Smooth muscle cell (in vitro differentiated cells): ENCODE results near the gene DOCK4. TPM values are rescaled to one million over a fixed set of nuclear protein-coding genes. Genes with fewer than 3 reads are reported as not detected.

Experiments
- DNase-seq: peaks from one replicate; lab custom pipeline; 2025; ENCODE audit not compliant: unreplicated experiment; lab: John Stamatoyannopoulos, UW
- H2AFZ ChIP-seq: fragments of 200-600 bp; sonication (generic); 2 replicates; pipeline ENCODE4 v1.6.0; 2016; ENCODE audit warnings: antibody characterized with exemption, low read depth, mild to moderate bottlenecking
- H3F3A ChIP-seq: fragments of 200-600 bp; sonication (generic); 2 replicates; pipeline ENCODE4 v1.6.0; 2017; ENCODE audit warnings: antibody characterized with exemption, low read depth
- H3K27ac ChIP-seq: fragments of 200-600 bp; sonication (generic); 2 replicates; pipeline ENCODE4 v1.5.1; 2016; ENCODE audit warnings: low read depth, mild to moderate bottlenecking
- H3K27me3 ChIP-seq: fragments of 200-600 bp; sonication (generic); 2 replicates; pipeline ENCODE4 v1.6.1; 2016; ENCODE audit warnings: low read depth, mild to moderate bottlenecking
- H3K36me3 ChIP-seq: fragments of 200-600 bp; sonication (generic); 2 replicates; pipeline ENCODE4 v1.5.1; 2016; ENCODE audit warnings: low read depth
- H3K4me1 ChIP-seq: fragments of 200-600 bp; sonication (generic); 2 replicates; pipeline ENCODE4 v1.5.1; 2016; ENCODE audit warnings: low read depth
- H3K4me2 ChIP-seq: fragments of 200-600 bp; sonication (generic); 2 replicates; pipeline ENCODE4 v1.6.0; 2016; ENCODE audit warnings: mild to moderate bottlenecking
- H3K4me3 ChIP-seq: fragments of 200-600 bp; sonication (generic); 2 replicates; pipeline ENCODE4 v1.5.1; 2016; ENCODE audit warnings: mild to moderate bottlenecking
- H3K79me2 ChIP-seq: fragments of 200-600 bp; sonication (generic); 2 replicates; pipeline ENCODE4 v1.6.0; 2016; ENCODE audit warnings: low read depth, mild to moderate bottlenecking
- H3K9ac ChIP-seq: fragments of 200-600 bp; sonication (generic); 2 replicates; pipeline ENCODE4 v1.6.0; 2016; ENCODE audit warnings: low read depth
- H3K9me3 ChIP-seq: fragments of 200-600 bp; sonication (generic); replicated peaks from 2 replicates; pipeline ENCODE4 v1.5.1; 2016; ENCODE audit warnings: low read depth
- H4K20me1 ChIP-seq: fragments of 200-600 bp; sonication (generic); 2 replicates; pipeline ENCODE4 v1.6.0; 2016; ENCODE audit warnings: low read depth
- WGBS: methylation state at CpG from one replicate; pipeline ENCODE4 v1.1.7; 2016; ENCODE audit warnings: low lambda C conversion rate; 5-methylcytosine and 5-hydroxymethylcytosine counted together
- polyA plus RNA-seq: library from polyadenylated mRNA; unstranded; fragments of >200 nt; fragmentation: Nextera tagmentation; extraction: Ambion mirVana; gene quantifications from 2 replicates; pipeline ENCODE4 v1.2.1, GENCODE V29; 2016
- total RNA-seq: library from RNA; depleted of rRNA; stranded (reverse); fragments of >200 nt; gene quantifications from 2 replicates; pipeline ENCODE4 v1.2.3, GENCODE V29; 2014
- TF ChIP-seq, protein P1 (sequence below): fragments of 200-600 bp; sonication (generic); IDR thresholded peaks from 2 replicates; pipeline ENCODE4 v1.5.1; 2017; ENCODE audit warnings: borderline replicate concordance, mild to moderate bottlenecking, antibody characterized with exemption; ENCODE audit not compliant: insufficient read depth, poor library complexity, severe bottlenecking

Gene DOCK4
- total and polyA plus RNA-seq, 2 experiments from 2014 or later, result 7.4 to 20.5 TPM

DNA sequence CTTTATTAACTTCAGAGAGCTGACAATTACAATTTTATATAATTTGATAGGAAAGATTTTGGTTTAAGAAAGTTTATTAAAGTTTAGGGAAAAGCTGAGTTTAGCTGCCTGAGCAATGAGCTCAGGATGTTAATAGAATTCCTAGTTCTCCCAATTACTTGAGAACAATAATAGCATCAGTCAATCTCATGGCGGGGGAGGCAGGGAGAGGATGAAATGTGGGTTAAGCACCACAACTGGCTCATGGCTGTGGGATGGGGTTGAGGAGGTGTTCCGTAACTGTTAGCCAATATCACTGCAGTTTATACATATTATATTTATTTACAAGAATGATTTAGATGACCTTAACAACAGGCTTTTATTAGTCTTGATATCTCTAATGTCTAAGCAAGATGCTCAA lies 377.0 kb downstream of the DOCK4 start:
- no peaks in the 10 kb centered on the region for H3F3A ChIP-seq
- 98% methylated on average over 2 of the region's 2 CpGs for WGBS

GRCh38 chr7:111827863-111828504 lies 378.2 kb downstream of the DOCK4 start:
- no peak overlapping the region for H2AFZ ChIP-seq
- TF ChIP-seq, protein P1, sequence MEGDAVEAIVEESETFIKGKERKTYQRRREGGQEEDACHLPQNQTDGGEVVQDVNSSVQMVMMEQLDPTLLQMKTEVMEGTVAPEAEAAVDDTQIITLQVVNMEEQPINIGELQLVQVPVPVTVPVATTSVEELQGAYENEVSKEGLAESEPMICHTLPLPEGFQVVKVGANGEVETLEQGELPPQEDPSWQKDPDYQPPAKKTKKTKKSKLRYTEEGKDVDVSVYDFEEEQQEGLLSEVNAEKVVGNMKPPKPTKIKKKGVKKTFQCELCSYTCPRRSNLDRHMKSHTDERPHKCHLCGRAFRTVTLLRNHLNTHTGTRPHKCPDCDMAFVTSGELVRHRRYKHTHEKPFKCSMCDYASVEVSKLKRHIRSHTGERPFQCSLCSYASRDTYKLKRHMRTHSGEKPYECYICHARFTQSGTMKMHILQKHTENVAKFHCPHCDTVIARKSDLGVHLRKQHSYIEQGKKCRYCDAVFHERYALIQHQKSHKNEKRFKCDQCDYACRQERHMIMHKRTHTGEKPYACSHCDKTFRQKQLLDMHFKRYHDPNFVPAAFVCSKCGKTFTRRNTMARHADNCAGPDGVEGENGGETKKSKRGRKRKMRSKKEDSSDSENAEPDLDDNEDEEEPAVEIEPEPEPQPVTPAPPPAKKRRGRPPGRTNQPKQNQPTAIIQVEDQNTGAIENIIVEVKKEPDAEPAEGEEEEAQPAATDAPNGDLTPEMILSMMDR, result no peak
- no peak overlapping the region for H3K4me3 ChIP-seq
- 97% methylated on average over 1 of the region's 1 CpG for WGBS
- no peaks in the 10 kb centered on the region for H3F3A ChIP-seq
- no peaks in the 10 kb centered on the region for H3K79me2 ChIP-seq
- no peak overlapping the region for H3K9ac ChIP-seq
- no peaks in the 10 kb centered on the region for H3K36me3 ChIP-seq
- no peaks in the 10 kb centered on the region for H4K20me1 ChIP-seq
- H3K9me3 ChIP-seq, result no peaks in the 10 kb centered on the region
- no peak overlapping the region for H3K4me2 ChIP-seq
- no peak overlapping the region for H3K27ac ChIP-seq
- no peaks in the 10 kb centered on the region for H3K27me3 ChIP-seq
- no peak for DNase-seq
- no peaks in the 10 kb centered on the region for H3K4me1 ChIP-seq

More for the DNA sequence above, 377.0 kb downstream of the DOCK4 start:
- Histone ChIP-seq H3K27ac (no peak overlapping the region), H3K79me2 (no peaks in the 10 kb centered on the region), H3K4me3 (no peak overlapping the region), H3K4me1 (no peaks in the 10 kb centered on the region), H3K9me3 (no peaks in the 10 kb centered on the region), H4K20me1 (no peaks in the 10 kb centered on the region), H3K36me3 (no peaks in the 10 kb centered on the region), H3K27me3 (no peaks in the 10 kb centered on the region), H2AFZ (no peak overlapping the region), H3K9ac (no peak overlapping the region), H3K4me2 (no peak overlapping the region)
- no peak for DNase-seq
- TF ChIP-seq, protein P1, result no peak

DNA sequence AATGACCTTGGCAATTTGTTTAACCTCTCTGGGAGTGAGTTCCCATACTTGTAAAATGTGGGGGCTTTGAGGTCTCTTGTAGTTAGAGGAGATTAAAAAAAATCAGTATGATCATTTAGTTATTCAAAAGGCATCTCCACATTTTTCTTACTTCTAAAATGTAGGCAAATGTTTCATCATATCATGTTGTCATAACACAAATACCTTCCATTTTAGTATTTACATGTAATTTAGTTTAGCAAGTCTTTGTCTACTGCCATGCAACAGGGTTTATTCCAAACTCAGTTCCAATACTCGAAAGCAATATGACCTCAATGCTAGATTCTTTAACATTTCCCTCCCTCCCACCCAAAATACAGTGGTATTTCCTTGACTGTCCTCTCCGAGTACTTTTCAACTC lies 381.2 kb downstream of the DOCK4 start:
- Histone ChIP-seq H3K9ac (no peak overlapping the region), H3K4me1 (no peaks in the 10 kb centered on the region), H3K4me3 (no peak overlapping the region), H4K20me1 (no peaks in the 10 kb centered on the region), H3K4me2 (no peak overlapping the region), H2AFZ (no peak overlapping the region), H3K27me3 (no peaks in the 10 kb centered on the region), H3K9me3 (no peaks in the 10 kb centered on the region), H3F3A (no peaks in the 10 kb centered on the region), H3K36me3 (no peaks in the 10 kb centered on the region), H3K79me2 (no peaks in the 10 kb centered on the region), H3K27ac (no peak overlapping the region)
- no peak for DNase-seq
- WGBS, result 95% methylated on average over 2 of the region's 2 CpGs
- TF ChIP-seq, protein P1, result no peak

- Histone ChIP-seq H3K4me1 (no peaks in the 10 kb centered on the region), H3K27ac (no peak overlapping the region), H2AFZ (no peak overlapping the region), H3F3A (no peaks in the 10 kb centered on the region), H3K9ac (no peak overlapping the region), H3K4me3 (no peak overlapping the region), H3K27me3 (no peaks in the 10 kb centered on the region), H3K9me3 (no peaks in the 10 kb centered on the region), H3K4me2 (no peak overlapping the region), H3K36me3 (no peaks in the 10 kb centered on the region), H4K20me1 (no peaks in the 10 kb centered on the region), H3K79me2 (no peaks in the 10 kb centered on the region)
- 98% methylated on average over 4 of the region's 4 CpGs for WGBS
- no peak for DNase-seq
- TF ChIP-seq, protein P1, result no peak
These were observed 382.4 kb downstream of the DOCK4 start for GRCh38 chr7:111823826-111824225.
